Uterus (tissue), 2 donors: Measurements from ENCODE around the gene KCNN2.

Experiments used
- CTCF ChIP-seq, 4 experiments: fragments of 200-600 bp in 2 of 4; fragments of 450-650 bp in 2 of 4; sonication (generic) in 2 of 4; IDR thresholded peaks; one replicate each; pipeline ENCODE4 v1.5.1; 2016 to 2019; ENCODE audit warnings: antibody characterized with exemption in 4 of 4, mild to moderate bottlenecking in 2 of 4, moderate library complexity in 1 of 4
- POLR2A ChIP-seq, 2 donors: fragments of 450-650 bp; IDR thresholded peaks; one replicate each; pipeline ENCODE4 v1.6.1; 2016; ENCODE audit warnings: antibody characterized with exemption in 2 of 2, mild to moderate bottlenecking in 1 of 2, moderate library complexity in 1 of 2

GRCh38 chr5:114419959-114420358 lies 58.1 kb downstream of the KCNN2 start:
- TF ChIP-seq CTCF (IDR thresholded peaks at IDR 0.05) = no peak
- no peak for TF ChIP-seq POLR2A (IDR thresholded peaks at IDR 0.05)
